ENCODE results near the gene TMEM184A.

DNA sequence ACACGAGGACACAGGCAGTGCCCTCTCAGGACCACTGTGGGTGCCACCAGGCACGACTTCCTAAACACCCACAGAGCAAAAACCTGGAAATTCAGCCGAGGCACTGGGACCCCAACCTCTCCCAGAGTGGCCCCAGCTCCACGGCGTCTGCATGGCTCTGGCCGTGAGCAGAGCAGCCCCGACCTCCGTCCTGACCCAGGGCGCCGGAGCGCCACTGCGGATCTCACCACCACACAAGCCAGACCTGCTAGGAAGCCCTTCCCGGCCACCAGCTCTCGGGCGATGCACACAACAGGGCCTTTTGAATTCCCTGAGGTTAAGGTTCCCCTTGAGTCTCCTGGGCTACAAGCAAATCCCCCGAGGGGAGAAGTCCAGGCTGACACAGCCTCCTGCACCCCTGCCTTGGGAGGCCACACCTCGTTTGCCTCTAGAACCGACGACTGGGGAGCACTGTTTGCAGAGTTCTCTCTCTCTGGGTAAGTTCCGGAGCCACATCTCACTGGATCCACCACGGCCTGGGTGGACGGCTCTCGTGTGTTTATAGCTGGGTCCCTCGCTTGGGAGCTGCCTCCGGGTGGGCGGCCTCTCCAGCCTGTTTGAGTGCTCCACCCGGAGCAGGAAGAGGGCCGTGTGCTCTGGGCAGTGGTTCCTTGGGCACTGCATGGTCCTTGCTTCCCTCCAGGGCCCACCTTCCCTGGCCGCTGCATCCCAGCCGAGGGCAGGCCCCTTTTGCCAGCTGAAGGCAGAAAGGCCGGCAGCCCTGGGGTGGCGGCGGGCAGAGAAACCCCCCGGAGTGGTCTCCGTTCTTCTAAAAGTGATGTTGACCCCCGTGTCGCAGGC is 29.4 kb upstream of the TMEM184A start:
- TF ChIP-seq CTCF (IDR thresholded peaks at IDR 0.05): no peak
- no peak for TF ChIP-seq POLR2A (IDR thresholded peaks at IDR 0.05)

Measured in breast epithelium (tissue), 3 donors.